Ectodermal cell (in vitro differentiated cells): ENCODE measurements around the gene HPS6. TPM values are rescaled to one million over a fixed set of nuclear protein-coding genes. Genes with fewer than 3 reads are reported as not detected.
"Not testable (repeated sequence)": the region's sequence is repeated elsewhere in the genome, so short reads cannot be mapped to it uniquely, and the experiment has no call there.

ENCODE experiments used
- H3K27ac ChIP-seq: 2 replicates; pipeline ENCODE4 v1.7.0; 2013; ENCODE audit warnings: mild to moderate bottlenecking, low read depth, low read length; ENCODE audit not compliant: insufficient read depth, poor library complexity, severe bottlenecking
- H3K27me3 ChIP-seq: 2 replicates; pipeline ENCODE4 v1.7.0; 2013; ENCODE audit warnings: mild to moderate bottlenecking, low read length; ENCODE audit not compliant: insufficient read depth, control insufficient read depth, poor library complexity, severe bottlenecking
- H3K36me3 ChIP-seq: one replicate; pipeline ENCODE4 v1.7.0; 2013; ENCODE audit warnings: low read length; ENCODE audit not compliant: control insufficient read depth, insufficient read depth
- H3K4me1 ChIP-seq: one replicate; pipeline ENCODE4 v1.7.0; 2013; ENCODE audit warnings: low read length; ENCODE audit not compliant: control insufficient read depth, insufficient read depth
- H3K4me3 ChIP-seq: 2 replicates; pipeline ENCODE4 v1.7.0; 2013; ENCODE audit warnings: low read depth, low read length, control low read depth; ENCODE audit not compliant: insufficient read depth
- H3K9me3 ChIP-seq: 2 replicates; pipeline ENCODE4 v1.7.0; 2013; ENCODE audit warnings: mild to moderate bottlenecking, low read length, moderate library complexity; ENCODE audit not compliant: control insufficient read depth
- WGBS, 2 experiments: methylation state at CpG; one replicate each; pipeline ENCODE4 v1.1.7; 2013; ENCODE audit warnings: missing lambda C conversion rate in 2 of 2; 5-methylcytosine and 5-hydroxymethylcytosine counted together
- polyA plus RNA-seq, 4 experiments: library from polyadenylated mRNA; stranded (reverse); fragments of 50-300 nt; gene quantifications; one replicate each; pipeline ENCODE4 v1.2.3, GENCODE V29; 2013

HPS6 gene
- 11.3 TPM for polyA plus RNA-seq (2013, experiment 1 of 4)
- 10.6 TPM for polyA plus RNA-seq (2013, experiment 2 of 4)
- polyA plus RNA-seq (2013, experiment 3 of 4) = 8.4 TPM
- polyA plus RNA-seq (2013, experiment 4 of 4) = 9.2 TPM

GRCh38 chr10:102064868-102065560 lies at the start of gene HPS6:
Gene HPS6, plus strand, starts transcription at chr10:102065349. Its CDS starts 126 bp downstream, at chr10:102065475.
- Histone ChIP-seq H3K4me3 (peak within 1 kb of the TSS; percentile 79), H3K9me3 (no peaks in the 10 kb centered on the region), H3K27me3 (peaks cover 16% of the 10 kb centered on the region), H3K27ac (no peak within 1 kb of the TSS), H3K36me3 (peaks cover 3% of the 10 kb centered on the region), H3K4me1 (no peaks in the 10 kb centered on the region)
- WGBS, 2 experiments = 4 to 5% methylated on average over 61 of the region's 61 CpGs

GRCh38 chr10:102016416-102016815 lies 48.7 kb upstream of the HPS6 start:
- no peaks in the 10 kb centered on the region for H3K9me3 ChIP-seq
- no peak overlapping the region for H3K27ac ChIP-seq
- H3K36me3 ChIP-seq = peaks cover 6% of the 10 kb centered on the region
- H3K4me3 ChIP-seq = no peak overlapping the region
- no peaks in the 10 kb centered on the region for H3K27me3 ChIP-seq
- H3K4me1 ChIP-seq = no peaks in the 10 kb centered on the region

GRCh38 chr10:102017295-102017694 lies 47.9 kb upstream of the HPS6 start:
- Histone ChIP-seq H3K27me3 (no peaks in the 10 kb centered on the region), H3K27ac (no peak overlapping the region), H3K36me3 (peaks cover 6% of the 10 kb centered on the region), H3K4me3 (no peak overlapping the region), H3K9me3 (no peaks in the 10 kb centered on the region), H3K4me1 (no peaks in the 10 kb centered on the region)
- 88 to 92% methylated on average over 2 of the region's 2 CpGs for WGBS, 2 experiments

DNA sequence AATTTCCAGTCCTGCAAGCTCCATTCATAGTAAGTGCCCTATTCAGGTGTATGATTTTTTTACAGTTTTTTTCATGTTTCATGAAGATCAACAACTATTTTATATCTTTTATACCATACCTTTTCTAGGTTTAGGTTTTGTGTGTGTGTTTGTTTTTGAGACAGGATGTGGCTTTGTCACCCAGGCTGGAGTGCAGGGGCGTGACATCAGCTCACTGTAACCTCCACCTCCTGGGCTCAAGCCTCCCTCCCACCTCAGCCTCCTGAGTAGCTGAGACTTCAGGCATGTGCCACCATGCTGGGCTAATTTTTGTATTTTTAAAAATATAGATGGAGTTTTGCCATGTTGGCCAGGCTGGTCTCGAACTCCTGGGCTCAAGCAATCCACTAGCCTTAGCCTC lies 44.2 kb upstream of the HPS6 start:
- Histone ChIP-seq H3K4me3 (no peak overlapping the region), H3K4me1 (no peaks in the 10 kb centered on the region), H3K36me3 (peaks cover 20% of the 10 kb centered on the region), H3K27ac (no peak overlapping the region), H3K9me3 (no peaks in the 10 kb centered on the region), H3K27me3 (no peaks in the 10 kb centered on the region)
- WGBS, 2 experiments = 85 to 95% methylated on average over 2 of the region's 2 CpGs

- peaks cover 28% of the 10 kb centered on the region for H3K36me3 ChIP-seq
- H3K4me3 ChIP-seq = no peak overlapping the region
- WGBS, 2 experiments = 94 to 95% methylated on average over 3 of the region's 3 CpGs
- no peaks in the 10 kb centered on the region for H3K4me1 ChIP-seq
- no peaks in the 10 kb centered on the region for H3K9me3 ChIP-seq
- no peak overlapping the region for H3K27ac ChIP-seq
- H3K27me3 ChIP-seq = no peaks in the 10 kb centered on the region
Measured at GRCh38 chr10:102024799-102025198, 40.4 kb upstream of the HPS6 start.

DNA sequence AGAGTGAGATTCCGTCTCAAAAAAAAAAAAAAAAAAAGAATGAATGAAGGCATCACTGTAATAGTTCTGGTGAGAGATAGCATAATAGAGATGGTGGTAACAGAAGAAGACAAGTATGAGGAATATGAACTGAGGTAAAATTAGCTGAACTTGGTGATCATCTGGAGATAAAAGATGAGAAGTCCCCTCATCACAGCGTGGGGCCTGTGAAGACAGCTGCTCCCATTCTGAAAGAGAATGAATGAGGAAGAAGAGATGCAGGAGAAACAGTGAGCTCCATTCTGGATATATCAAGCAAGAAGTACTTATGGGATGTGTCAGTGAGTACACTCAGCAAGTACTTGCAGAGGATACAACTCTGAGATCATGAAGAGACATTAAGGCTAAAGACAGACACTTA lies 37.9 kb upstream of the HPS6 start:
- Histone ChIP-seq H3K4me3 (no peak overlapping the region), H3K9me3 (no peaks in the 10 kb centered on the region), H3K4me1 (no peaks in the 10 kb centered on the region), H3K27me3 (no peaks in the 10 kb centered on the region), H3K36me3 (peaks cover 32% of the 10 kb centered on the region), H3K27ac (no peak overlapping the region)
- WGBS, 2 experiments = 90 to 94% methylated on average over 2 of the region's 2 CpGs

- H3K4me1 ChIP-seq = no peaks in the 10 kb centered on the region
- peaks cover 18% of the 10 kb centered on the region for H3K36me3 ChIP-seq
- no peaks in the 10 kb centered on the region for H3K27me3 ChIP-seq
- 93 to 95% methylated on average over 2 of the region's 2 CpGs for WGBS, 2 experiments
- no peaks in the 10 kb centered on the region for H3K9me3 ChIP-seq
- H3K27ac ChIP-seq = no peak overlapping the region
- H3K4me3 ChIP-seq = no peak overlapping the region
Measured at GRCh38 chr10:102033787-102034186, 31.4 kb upstream of the HPS6 start.

- H3K27ac ChIP-seq, H3K27me3 ChIP-seq, H3K4me3 ChIP-seq, H3K4me1 ChIP-seq, H3K9me3 ChIP-seq: not testable (repeated sequence)
- H3K36me3 ChIP-seq = peaks cover 15% of the 10 kb centered on the region
- WGBS, 2 experiments = 95 to 98% methylated on average over 33 of the region's 33 CpGs
Measured at GRCh38 chr10:102035807-102036206, 29.3 kb upstream of the HPS6 start.

DNA sequence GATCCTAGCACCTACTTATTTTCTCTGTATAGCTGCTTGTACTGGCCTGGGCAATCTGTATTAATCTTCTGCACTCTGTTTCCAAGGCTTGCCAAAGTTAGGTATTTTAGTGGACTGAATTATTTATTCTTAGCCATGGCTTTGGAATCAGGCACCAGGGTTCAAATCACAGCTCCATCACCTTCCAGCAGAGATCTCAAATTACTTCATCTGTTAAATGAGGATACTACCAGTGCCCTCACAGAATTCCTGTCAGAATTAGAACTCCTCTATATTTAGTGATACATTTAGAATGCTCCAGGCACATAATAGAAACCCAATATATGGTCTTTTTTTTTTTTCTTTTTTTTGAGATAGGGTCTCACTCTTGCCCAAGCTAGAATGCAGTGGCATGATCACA lies 26.7 kb upstream of the HPS6 start:
- H3K4me3 ChIP-seq = no peak overlapping the region
- H3K27ac ChIP-seq = no peak overlapping the region
- no peaks in the 10 kb centered on the region for H3K9me3 ChIP-seq
- H3K36me3 ChIP-seq = peaks cover 5% of the 10 kb centered on the region
- no peaks in the 10 kb centered on the region for H3K27me3 ChIP-seq
- H3K4me1 ChIP-seq = no peaks in the 10 kb centered on the region

DNA sequence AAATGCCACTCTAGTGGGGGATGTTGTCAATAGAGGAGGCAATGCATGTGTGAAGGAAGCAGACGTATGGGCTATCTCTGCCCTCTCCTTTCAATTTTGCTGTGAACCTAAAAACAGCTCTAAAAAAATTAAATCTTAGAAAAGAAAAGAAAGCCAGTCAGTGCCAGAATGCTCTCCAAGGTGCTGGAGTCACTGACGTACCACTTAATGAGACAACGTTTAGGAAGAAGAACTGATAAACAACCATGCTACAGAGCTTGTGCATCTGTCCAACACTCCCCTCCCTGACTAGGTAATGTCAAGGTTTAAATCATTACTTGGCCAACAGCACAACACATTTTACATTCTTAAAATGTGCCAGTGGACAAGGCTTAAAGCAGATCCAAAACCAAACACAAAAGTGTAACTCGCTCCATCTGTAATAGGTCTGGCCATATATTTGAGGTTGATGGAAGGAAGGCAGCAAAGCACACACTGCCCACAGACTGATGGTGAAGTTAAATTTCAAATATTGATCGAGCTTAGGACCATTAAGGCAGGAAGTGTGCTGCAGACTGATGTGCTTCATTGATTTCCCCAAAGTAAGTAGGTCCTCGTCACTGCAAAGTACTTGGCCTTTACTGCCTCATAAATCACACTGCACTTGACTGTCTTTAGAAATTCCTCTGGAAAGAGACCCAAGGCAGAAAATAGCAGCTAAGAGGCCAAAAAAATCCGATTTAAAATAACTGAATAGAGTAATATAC lies 24.7 kb upstream of the HPS6 start:
- Histone ChIP-seq H3K36me3 (no peaks in the 10 kb centered on the region), H3K4me1 (no peaks in the 10 kb centered on the region)
- WGBS, 2 experiments = 88 to 93% methylated on average over 6 of the region's 7 CpGs

More for the DNA sequence above, 24.7 kb upstream of the HPS6 start:
- H3K4me3 ChIP-seq = no peak overlapping the region
- H3K27ac ChIP-seq = no peak overlapping the region
- H3K27me3 ChIP-seq = no peaks in the 10 kb centered on the region
- H3K9me3 ChIP-seq = no peaks in the 10 kb centered on the region
